Hepatocyte (in vitro differentiated cells): Measurements from ENCODE around the gene KLHL18. TPM values are rescaled to one million over a fixed set of nuclear protein-coding genes. Genes with fewer than 3 reads are reported as not detected.

ENCODE experiments used
- DNase-seq: peaks from one replicate; pipeline ENCODE4 v3.0.0-alpha.2; 2016; ENCODE audit warnings: low spot score
- H2AFZ ChIP-seq: fragments of 200-600 bp; sonication (generic); 2 replicates; pipeline ENCODE4 v1.6.0; 2016; ENCODE audit warnings: antibody characterized with exemption, mild to moderate bottlenecking
- H3K27ac ChIP-seq: fragments of 200-600 bp; sonication (generic); 2 replicates; pipeline ENCODE4 v1.5.1; 2016; ENCODE audit warnings: mild to moderate bottlenecking
- H3K27me3 ChIP-seq: fragments of 200-600 bp; sonication (generic); 2 replicates; pipeline ENCODE4 v1.6.1; 2016
- H3K36me3 ChIP-seq: fragments of 200-600 bp; sonication (generic); replicated peaks from 2 replicates; pipeline ENCODE4 v1.5.1; 2016; ENCODE audit warnings: low read depth; ENCODE audit not compliant: insufficient read depth
- H3K4me1 ChIP-seq: fragments of 200-600 bp; sonication (generic); 2 replicates; pipeline ENCODE4 v1.5.1; 2016; ENCODE audit warnings: mild to moderate bottlenecking, moderate library complexity; ENCODE audit not compliant: insufficient read depth
- H3K4me2 ChIP-seq: fragments of 200-600 bp; sonication (generic); 2 replicates; pipeline ENCODE4 v1.6.0; 2016
- H3K4me3 ChIP-seq: fragments of 200-600 bp; sonication (generic); 2 replicates; pipeline ENCODE4 v1.5.1; 2016; ENCODE audit warnings: mild to moderate bottlenecking
- H3K79me2 ChIP-seq: fragments of 200-600 bp; sonication (generic); 2 replicates; pipeline ENCODE4 v1.6.0; 2017; ENCODE audit warnings: mild to moderate bottlenecking
- H3K9me2 ChIP-seq: fragments of 200-600 bp; sonication (generic); replicated peaks from 2 replicates; pipeline ENCODE4 v1.6.0; 2017; ENCODE audit warnings: mild to moderate bottlenecking; ENCODE audit not compliant: insufficient read depth
- H3K9me3 ChIP-seq: fragments of 200-600 bp; sonication (generic); 2 replicates; pipeline ENCODE4 v1.5.1; 2016; ENCODE audit warnings: low read depth, mild to moderate bottlenecking
- H4K20me1 ChIP-seq: fragments of 200-600 bp; sonication (generic); 2 replicates; pipeline ENCODE4 v1.6.0; 2016; ENCODE audit warnings: mild to moderate bottlenecking; ENCODE audit not compliant: insufficient read depth, poor library complexity, severe bottlenecking
- EZH2 ChIP-seq: fragments of 200-600 bp; sonication (generic); IDR thresholded peaks from 2 replicates; pipeline ENCODE4 v1.6.1; 2016; ENCODE audit warnings: antibody characterized with exemption, mild to moderate bottlenecking, borderline replicate concordance
- EZH2phosphoT487 ChIP-seq: fragments of 200-600 bp; sonication (generic); IDR thresholded peaks from one replicate; pipeline ENCODE4 v1.6.1; 2018; ENCODE audit warnings: antibody characterized with exemption, mild to moderate bottlenecking, low read depth, moderate library complexity; ENCODE audit not compliant: unreplicated experiment, severe bottlenecking
- WGBS: methylation state at CpG from one replicate; pipeline ENCODE4 v1.1.6; 2016; ENCODE audit warnings: low lambda C conversion rate; ENCODE audit errors: missing lambda C conversion rate; 5-methylcytosine and 5-hydroxymethylcytosine counted together
- polyA plus RNA-seq: library from polyadenylated mRNA; unstranded; fragments of >200 nt; fragmentation: Nextera tagmentation; extraction: Ambion mirVana; gene quantifications from 2 replicates; pipeline ENCODE4 v1.2.1, GENCODE V29; 2016
- total RNA-seq: library from RNA; depleted of rRNA; stranded (reverse); fragments of >200 nt; gene quantifications from 2 replicates; pipeline ENCODE4 v1.2.3, GENCODE V29; 2014
- TF ChIP-seq, protein P1 (sequence below): fragments of 200-600 bp; sonication (generic); IDR thresholded peaks from 2 replicates; pipeline ENCODE4 v1.5.1; 2016; ENCODE audit warnings: antibody characterized with exemption, mild to moderate bottlenecking; ENCODE audit not compliant: poor library complexity

KLHL18 gene
- total and polyA plus RNA-seq, 2 experiments from 2014 or later, result 11.6 to 13.6 TPM

DNA sequence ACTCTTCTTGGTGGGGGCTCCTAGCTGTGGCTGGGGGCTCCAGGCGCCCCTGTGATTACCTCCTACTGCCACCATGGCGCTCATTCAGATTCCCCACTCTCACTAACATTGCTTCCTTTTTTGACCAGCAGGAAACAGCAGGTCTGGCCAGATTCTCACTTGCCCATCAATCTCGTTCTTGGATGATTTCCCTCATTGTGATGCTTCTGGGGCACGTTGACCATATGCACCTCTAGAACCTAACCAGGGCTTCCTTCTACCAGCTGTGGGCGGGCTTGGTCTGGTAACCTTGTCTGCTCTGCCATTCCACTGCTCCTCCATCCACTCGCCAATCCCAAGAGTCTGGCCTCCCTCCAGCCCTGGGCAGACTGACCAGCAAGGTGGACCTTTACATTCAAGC, 62.2 kb downstream of the KLHL18 start:
- WGBS, result 97% methylated on average over 6 of the region's 6 CpGs
- no peaks in the 10 kb centered on the region for H4K20me1 ChIP-seq
- DNase-seq, result no peak
- H3K4me1 ChIP-seq, result no peaks in the 10 kb centered on the region
- H3K27me3 ChIP-seq, result no peaks in the 10 kb centered on the region
- H3K36me3 ChIP-seq, result no peaks in the 10 kb centered on the region
- no peak overlapping the region for H2AFZ ChIP-seq
- H3K27ac ChIP-seq, result no peak overlapping the region
- H3K9me3 ChIP-seq, result no peaks in the 10 kb centered on the region
- TF ChIP-seq EZH2, result no peak
- no peak for TF ChIP-seq EZH2phosphoT487
- TF ChIP-seq, protein P1, sequence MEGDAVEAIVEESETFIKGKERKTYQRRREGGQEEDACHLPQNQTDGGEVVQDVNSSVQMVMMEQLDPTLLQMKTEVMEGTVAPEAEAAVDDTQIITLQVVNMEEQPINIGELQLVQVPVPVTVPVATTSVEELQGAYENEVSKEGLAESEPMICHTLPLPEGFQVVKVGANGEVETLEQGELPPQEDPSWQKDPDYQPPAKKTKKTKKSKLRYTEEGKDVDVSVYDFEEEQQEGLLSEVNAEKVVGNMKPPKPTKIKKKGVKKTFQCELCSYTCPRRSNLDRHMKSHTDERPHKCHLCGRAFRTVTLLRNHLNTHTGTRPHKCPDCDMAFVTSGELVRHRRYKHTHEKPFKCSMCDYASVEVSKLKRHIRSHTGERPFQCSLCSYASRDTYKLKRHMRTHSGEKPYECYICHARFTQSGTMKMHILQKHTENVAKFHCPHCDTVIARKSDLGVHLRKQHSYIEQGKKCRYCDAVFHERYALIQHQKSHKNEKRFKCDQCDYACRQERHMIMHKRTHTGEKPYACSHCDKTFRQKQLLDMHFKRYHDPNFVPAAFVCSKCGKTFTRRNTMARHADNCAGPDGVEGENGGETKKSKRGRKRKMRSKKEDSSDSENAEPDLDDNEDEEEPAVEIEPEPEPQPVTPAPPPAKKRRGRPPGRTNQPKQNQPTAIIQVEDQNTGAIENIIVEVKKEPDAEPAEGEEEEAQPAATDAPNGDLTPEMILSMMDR, result no peak
- H3K4me2 ChIP-seq, result no peak overlapping the region
- no peak overlapping the region for H3K4me3 ChIP-seq
- peaks cover 3% of the 10 kb centered on the region for H3K9me2 ChIP-seq
- no peaks in the 10 kb centered on the region for H3K79me2 ChIP-seq

DNA sequence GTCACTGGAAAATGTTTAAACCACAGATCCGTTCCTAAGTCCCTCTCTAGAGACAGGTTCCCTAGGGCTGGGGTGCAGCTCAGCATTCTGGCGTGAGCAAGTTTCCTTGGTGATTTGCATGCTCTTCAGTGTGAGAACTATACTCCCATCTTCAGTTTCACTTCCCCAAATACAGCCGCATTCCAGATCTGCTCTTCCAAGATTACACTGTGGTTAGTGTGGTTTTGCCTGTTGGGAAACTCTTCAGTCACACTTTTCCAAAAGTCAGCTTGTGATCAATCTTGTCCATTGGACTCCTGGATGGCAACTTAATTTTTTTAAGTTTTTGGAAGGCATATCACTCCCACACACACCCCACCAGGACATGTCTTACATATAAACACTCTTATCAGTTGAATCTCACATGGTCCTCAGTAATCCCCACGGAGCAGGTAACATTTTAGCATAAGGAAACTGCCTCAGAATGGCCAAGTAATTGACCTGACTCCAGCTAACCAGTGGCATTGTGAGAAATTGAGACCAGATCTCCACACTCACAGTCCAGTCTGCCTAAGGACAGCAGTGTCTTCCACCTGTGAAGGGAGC, 64.6 kb downstream of the KLHL18 start:
- Histone ChIP-seq H3K9me3 (no peaks in the 10 kb centered on the region), H3K36me3 (no peaks in the 10 kb centered on the region), H3K9me2 (peaks cover 3% of the 10 kb centered on the region), H3K4me1 (no peaks in the 10 kb centered on the region), H2AFZ (no peak overlapping the region), H3K4me3 (no peak overlapping the region), H3K27ac (no peak overlapping the region), H4K20me1 (no peaks in the 10 kb centered on the region), H3K79me2 (no peaks in the 10 kb centered on the region), H3K27me3 (no peaks in the 10 kb centered on the region), H3K4me2 (no peak overlapping the region)
- WGBS, result 68% methylated on average over 4 of the region's 4 CpGs
- TF ChIP-seq EZH2, result no peak
- TF ChIP-seq, protein P1, result no peak
- no peak for TF ChIP-seq EZH2phosphoT487
- no peak for DNase-seq

DNA sequence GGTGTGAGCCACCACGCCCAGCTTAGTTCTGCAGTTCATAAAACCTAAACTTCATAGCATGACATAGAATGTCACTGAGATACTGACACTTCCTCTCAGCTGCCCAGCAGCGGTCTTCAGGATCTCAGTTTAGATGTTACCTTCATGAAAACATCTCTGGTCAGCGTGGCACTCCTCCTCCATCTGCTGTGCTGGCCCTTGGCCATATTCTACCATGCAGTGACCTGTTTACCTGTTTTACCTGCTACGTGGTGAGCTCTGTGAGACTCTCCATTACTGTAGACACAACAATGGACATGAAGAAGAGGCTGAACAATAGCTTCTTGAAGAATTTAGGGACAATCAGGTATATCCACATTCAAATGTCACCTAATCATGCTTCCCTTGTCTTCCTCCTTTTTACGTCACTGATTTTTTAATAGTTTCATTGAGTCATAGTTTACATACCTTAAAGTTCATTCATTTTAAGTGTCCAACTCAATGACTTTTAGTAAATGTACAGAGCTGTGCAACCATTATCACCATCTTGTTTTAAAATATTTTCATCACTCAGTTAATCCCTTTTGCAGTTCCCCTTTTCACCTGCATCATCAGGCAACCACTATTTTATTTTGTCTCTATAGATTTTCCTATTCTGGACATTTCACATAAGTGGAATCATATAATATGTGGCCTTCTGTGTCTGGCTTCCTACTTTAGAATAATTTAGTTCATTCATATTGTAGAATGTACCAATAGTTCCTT, 65.8 kb downstream of the KLHL18 start:
- no peaks in the 10 kb centered on the region for H3K36me3 ChIP-seq
- TF ChIP-seq, protein P1, result no peak
- no peak for TF ChIP-seq EZH2
- TF ChIP-seq EZH2phosphoT487, result no peak
- DNase-seq, result no peak
- H3K27ac ChIP-seq, result no peak overlapping the region
- no peaks in the 10 kb centered on the region for H3K27me3 ChIP-seq
- H3K4me1 ChIP-seq, result no peaks in the 10 kb centered on the region
- 94% methylated on average over 5 of the region's 5 CpGs for WGBS
- H3K4me2 ChIP-seq, result no peak overlapping the region
- H3K9me3 ChIP-seq, result no peaks in the 10 kb centered on the region
- no peak overlapping the region for H2AFZ ChIP-seq
- no peaks in the 10 kb centered on the region for H4K20me1 ChIP-seq
- peaks cover 3% of the 10 kb centered on the region for H3K9me2 ChIP-seq
- H3K79me2 ChIP-seq, result no peaks in the 10 kb centered on the region
- no peak overlapping the region for H3K4me3 ChIP-seq
